Measurements from ENCODE around the gene XKR8.

XKR8 gene

GRCh38 chr1:27959792-27960603 lies at the start of gene XKR8:
Gene XKR8, plus strand, starts transcription at chr1:27959973. Its CDS starts 97 bp downstream, at chr1:27960070.
- peak; percentile 52 to 81 (median 63) for DNase-seq

DNA sequence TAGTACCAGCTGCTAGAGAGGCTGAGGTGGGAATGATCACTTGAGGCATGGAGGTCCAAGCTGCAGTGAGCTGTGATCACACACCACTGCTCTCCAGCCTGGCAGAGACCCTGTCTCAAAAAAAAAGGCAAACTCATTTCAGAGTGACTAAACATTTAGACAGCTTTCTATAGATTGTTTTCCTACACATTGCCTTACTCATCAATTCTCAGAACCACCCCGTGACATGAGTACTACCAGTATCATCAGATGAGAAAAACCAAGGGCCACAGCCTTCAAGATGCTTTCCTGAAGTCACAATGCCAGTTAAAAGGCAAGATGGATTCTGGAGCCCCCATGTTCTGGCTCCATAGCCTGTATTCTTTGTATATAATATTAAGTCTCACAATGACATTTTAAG lies 47.3 kb upstream of the XKR8 start:
- DNase-seq = no peak

- DNase-seq = no peak
These were observed 44.6 kb upstream of the XKR8 start for GRCh38 chr1:27915082-27915575.

DNA sequence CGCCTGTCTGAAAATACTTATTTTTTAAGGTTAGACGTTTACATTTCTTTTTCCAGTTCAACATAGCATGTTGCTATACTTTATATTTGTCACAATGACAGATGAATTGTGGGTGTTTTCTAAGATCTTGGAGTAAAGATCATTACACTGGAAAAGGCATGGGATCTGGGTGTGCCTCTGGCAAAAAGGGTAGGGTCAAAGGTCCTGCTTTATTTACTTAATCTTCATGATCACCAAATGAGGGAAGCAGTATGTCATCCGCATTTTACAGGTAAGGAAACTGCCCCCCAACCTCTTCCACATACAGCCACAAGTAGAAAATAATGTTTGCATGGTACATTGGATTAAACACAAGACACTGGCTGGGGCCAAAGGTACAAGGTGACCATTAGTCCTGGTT lies 37.5 kb upstream of the XKR8 start:
- no peak for DNase-seq

- no peak for DNase-seq
These were observed 31.4 kb upstream of the XKR8 start for GRCh38 chr1:27928216-27928954.

- no peak for DNase-seq
These were observed 28.6 kb upstream of the XKR8 start for GRCh38 chr1:27931184-27931583.

GRCh38 chr1:27931759-27932158 lies 28.0 kb upstream of the XKR8 start:
- DNase-seq = no peak

DNA sequence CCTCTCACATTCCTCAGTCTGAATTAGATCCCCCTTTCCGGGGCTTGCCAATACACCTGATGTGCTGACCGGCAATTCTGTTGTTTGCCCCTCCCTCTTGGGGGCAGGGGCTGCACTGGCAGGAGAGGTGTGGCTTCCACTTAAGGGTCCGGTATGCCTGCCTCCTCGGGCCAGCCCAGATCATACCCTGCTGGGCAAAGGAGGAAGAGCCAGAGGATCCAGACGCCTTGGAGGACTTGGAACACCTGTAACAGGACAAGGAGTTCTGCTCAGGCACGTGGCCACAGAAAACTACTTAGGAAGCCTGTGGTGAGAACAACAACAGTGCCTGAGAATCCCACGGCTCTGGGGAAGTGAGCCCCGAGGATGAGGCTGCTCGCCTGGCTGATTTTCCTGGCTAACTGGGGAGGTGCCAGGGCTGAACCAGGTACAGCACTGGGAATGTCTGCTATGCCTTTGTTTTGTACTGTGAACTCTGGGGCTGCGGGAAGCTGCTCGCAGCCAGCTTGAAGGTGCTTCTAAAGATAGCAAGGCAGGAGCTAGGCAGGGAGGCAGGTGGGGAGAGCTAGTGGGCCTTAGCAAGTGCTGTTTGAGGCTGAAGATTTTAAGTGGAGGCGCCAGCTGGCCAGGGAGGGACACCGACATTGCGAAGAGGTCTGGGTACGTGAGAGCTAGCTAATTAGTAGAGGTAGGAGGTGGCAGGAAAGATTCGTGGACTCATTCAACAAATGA lies 24.8 kb upstream of the XKR8 start, which contains the start of gene SMPDL3B:
Gene SMPDL3B, plus strand, starts transcription at position 183 of the 732 bp plus-strand sequence. Its CDS starts 184 bp downstream, at position 367.
- no peak for DNase-seq

- DNase-seq = no peak
These were observed 24.1 kb upstream of the XKR8 start for GRCh38 chr1:27935721-27936120.

- DNase-seq = no peak
These were observed 23.4 kb upstream of the XKR8 start for GRCh38 chr1:27936370-27936769.

DNA sequence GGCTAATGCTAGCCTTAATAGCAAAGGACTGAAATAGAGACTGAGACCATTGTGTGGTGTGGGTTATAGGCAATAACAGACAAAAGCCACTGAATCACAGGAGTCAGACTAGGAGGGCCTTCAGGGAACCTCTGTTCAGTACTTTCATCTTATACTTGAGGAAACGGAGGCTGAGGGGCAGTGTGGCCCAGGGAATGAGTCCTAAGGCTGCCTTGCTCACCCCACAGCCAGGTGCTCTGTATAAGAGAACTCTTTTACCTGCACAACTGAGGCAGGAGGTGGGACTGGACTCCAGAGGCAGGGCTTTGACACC lies 22.3 kb upstream of the XKR8 start:
- DNase-seq = no peak

DNA sequence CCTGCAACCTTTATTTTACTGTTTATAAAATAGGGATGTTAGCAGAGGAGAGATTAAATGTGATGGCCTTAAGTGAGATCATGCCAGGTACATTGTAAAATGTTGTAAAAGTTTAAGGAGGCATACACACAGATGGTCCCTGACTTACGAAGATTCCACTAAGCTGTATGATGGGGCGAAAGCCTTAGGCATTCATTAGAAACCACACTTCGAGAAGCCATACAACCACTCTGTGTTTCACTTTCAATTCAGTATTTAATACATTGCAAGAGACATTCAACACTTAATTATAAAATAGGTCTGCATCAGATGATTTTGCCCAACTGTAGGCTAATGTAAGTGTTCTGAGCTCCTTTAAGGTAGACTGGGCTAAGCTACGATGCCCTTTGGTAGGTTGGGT lies 21.3 kb upstream of the XKR8 start:
- DNase-seq = no peak

DNA sequence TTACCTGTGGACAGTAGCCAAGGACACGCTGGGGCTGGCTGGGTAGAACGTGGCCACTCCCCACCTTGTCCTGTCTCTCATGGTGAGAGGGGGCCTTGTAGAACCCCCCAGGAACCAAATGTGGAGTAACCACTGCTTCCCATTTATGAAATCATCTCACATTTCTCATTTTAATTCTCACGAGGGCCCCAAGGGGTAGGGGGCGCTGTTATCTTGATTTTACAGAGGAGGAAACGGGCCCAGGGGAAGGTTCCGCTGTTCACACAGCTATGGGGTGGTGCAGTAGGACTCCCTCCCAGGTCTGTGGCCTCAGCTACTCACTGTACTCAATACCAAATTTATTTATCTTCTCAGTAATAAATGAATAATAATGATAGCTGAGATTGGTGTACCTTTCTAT lies 19.5 kb upstream of the XKR8 start:
- DNase-seq = peak; percentile 16 to 71 (median 48)

- no peak for DNase-seq
These were observed 18.8 kb upstream of the XKR8 start for GRCh38 chr1:27940870-27941560.

DNA sequence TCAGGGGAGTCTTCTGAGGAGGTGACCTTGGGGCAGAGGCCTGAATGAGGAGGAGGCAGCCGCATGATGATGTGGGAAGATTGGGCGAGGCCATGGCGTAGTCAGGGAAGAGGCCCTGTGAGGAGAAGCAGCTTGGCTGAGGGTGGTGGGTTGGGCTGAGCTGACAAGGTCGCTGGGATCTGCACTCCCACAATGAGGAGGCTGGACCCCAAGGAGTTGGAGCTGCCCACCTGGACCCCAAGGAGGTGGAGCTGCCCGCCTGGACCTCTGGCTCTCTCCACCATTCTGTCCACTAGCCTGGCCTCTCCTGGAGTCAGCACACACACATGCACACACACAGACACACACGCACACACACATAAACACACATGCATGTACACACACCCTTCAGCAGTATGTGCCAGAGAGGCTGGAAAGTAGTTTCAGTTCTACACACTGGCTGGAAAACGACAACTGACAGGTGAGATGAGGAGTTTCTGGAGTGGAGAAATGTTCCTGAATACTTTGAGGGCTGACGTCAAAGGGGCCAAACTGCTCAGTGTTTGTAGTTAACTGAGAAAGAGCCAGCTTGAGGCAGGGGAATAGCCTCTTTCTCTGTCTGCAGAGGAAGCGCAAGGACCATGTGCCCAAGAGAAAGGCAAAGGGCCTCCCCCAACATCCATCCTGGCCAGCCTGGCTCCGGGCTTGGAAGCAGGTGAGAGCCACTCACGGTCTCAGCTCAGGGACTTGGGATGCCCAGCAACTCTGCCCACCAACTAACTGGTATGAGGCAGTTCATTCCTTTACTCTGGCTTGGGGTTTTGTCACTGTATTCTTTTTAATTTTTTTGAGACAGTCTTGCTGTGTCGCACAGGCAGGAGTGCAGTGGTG lies 17.9 kb upstream of the XKR8 start:
- DNase-seq = no peak

- no peak for DNase-seq
These were observed 14.8 kb upstream of the XKR8 start for GRCh38 chr1:27945020-27945419.

DNA sequence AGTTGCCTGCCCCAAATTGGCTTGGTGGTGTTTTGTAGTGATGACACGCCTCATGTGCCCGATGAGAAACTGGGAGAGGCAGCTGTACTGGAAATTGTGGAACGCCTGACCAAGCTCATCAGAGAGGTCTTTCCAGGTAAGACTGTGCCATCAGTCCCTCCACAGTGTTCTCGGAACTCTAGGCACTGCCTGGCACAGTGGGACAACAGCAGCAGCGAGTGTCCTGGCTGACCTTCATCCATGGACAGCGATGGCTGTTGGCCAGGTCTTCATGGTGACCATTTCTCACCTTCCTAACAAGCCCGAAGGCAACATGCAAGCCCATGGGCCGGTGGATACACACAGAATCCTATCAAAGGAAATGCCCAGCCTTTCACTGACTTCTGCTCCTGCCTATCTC lies 10.7 kb upstream of the XKR8 start:
- DNase-seq = no peak

GRCh38 chr1:27951396-27951795 lies 8.4 kb upstream of the XKR8 start:
- no peak for DNase-seq

GRCh38 chr1:27952147-27952546 lies 7.6 kb upstream of the XKR8 start:
- DNase-seq = no peak

- DNase-seq = no peak
These were observed 5.6 kb upstream of the XKR8 start for GRCh38 chr1:27954186-27954585.

GRCh38 chr1:27955076-27955475 lies 4.7 kb upstream of the XKR8 start:
- DNase-seq = no peak

DNA sequence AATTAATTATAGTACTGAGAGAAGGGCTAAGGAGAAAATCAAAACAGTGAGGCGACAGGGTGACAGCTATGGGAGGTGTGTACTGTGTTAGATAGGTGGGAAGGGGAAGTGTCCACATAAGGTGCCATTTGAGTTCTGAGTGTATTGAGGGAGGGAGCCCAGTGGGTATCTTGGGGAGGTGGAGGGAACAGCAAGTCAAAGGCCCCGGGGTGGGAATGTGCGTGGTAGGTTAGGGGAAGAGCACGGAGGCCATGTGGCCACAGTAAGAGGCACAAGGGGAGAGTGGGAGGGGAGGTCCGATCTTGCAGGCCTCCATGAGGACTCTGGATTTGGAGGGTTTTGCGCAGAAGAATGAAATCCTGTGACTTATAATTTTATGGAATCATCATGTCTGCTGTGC lies 3.0 kb upstream of the XKR8 start:
- DNase-seq = no peak

Data from activated naive CD4-positive, alpha-beta T cell (primary cell).